H9 (cell line): ENCODE data around the gene COL9A2. TPM values are rescaled to one million over a fixed set of nuclear protein-coding genes. Genes with fewer than 3 reads are reported as not detected.

Source experiments
- DNase-seq: peaks from one replicate; pipeline ENCODE4 v3.0.0-alpha.2; 2017
- H2AFZ ChIP-seq: one replicate; pipeline ENCODE4 v1.6.1; 2013; ENCODE audit warnings: mild to moderate bottlenecking, low read length, control low read depth, moderate library complexity
- H2AK5ac ChIP-seq: 2 replicates; pipeline ENCODE4 v1.6.1; 2013; ENCODE audit warnings: low read length, control low read depth, mixed read lengths; ENCODE audit not compliant: insufficient read length
- H2BK120ac ChIP-seq: one replicate; pipeline ENCODE4 v1.6.1; 2013; ENCODE audit warnings: low read depth, mild to moderate bottlenecking, low read length, control low read depth, inconsistent platforms; ENCODE audit not compliant: poor library complexity, severe bottlenecking
- H2BK12ac ChIP-seq: 2 replicates; pipeline ENCODE4 v1.6.1; 2013; ENCODE audit warnings: low read length, control low read depth, mixed read lengths, low read depth; ENCODE audit not compliant: insufficient read length
- H2BK15ac ChIP-seq: 2 replicates; pipeline ENCODE4 v1.6.1; 2013; ENCODE audit warnings: low read depth, low read length, control low read depth
- H2BK20ac ChIP-seq: one replicate; pipeline ENCODE4 v1.6.1; 2013; ENCODE audit warnings: low read depth, mild to moderate bottlenecking, low read length, control low read depth, inconsistent platforms; ENCODE audit not compliant: poor library complexity, severe bottlenecking
- H2BK5ac ChIP-seq: 2 replicates; pipeline ENCODE4 v1.6.1; 2013; ENCODE audit warnings: low read length, control low read depth, mixed read lengths; ENCODE audit not compliant: insufficient read length
- H3K14ac ChIP-seq: 2 replicates; pipeline ENCODE4 v1.6.1; 2013; ENCODE audit warnings: low read length, control low read depth; ENCODE audit not compliant: insufficient read depth
- H3K18ac ChIP-seq: 2 replicates; pipeline ENCODE4 v1.6.1; 2013; ENCODE audit warnings: low read depth, mild to moderate bottlenecking, mixed read lengths, low read length, control low read depth; ENCODE audit not compliant: insufficient read length
- H3K23ac ChIP-seq: 2 replicates; pipeline ENCODE4 v1.6.1; 2013; ENCODE audit warnings: low read length, control low read depth, mixed read lengths, low read depth; ENCODE audit not compliant: insufficient read length
- H3K23me2 ChIP-seq: 2 replicates; pipeline ENCODE4 v1.6.1; 2013; ENCODE audit warnings: low read depth, mild to moderate bottlenecking, mixed read lengths, low read length, control low read depth; ENCODE audit not compliant: insufficient read length, poor library complexity, severe bottlenecking
- H3K27ac ChIP-seq: 2 replicates; pipeline ENCODE4 v1.5.1; 2013; ENCODE audit warnings: low read length, control low read depth, mixed read lengths, low read depth; ENCODE audit not compliant: insufficient read length
- H3K27me3 ChIP-seq: 2 replicates; pipeline ENCODE4 v1.6.1; 2013; ENCODE audit warnings: low read length, control low read depth, inconsistent platforms; ENCODE audit not compliant: insufficient read depth
- H3K4ac ChIP-seq: 2 replicates; pipeline ENCODE4 v1.6.1; 2013; ENCODE audit warnings: low read depth, mild to moderate bottlenecking, control low read depth, inconsistent platforms, low read length, moderate library complexity
- H3K4me1 ChIP-seq: 2 replicates; pipeline ENCODE4 v1.6.1; 2013; ENCODE audit warnings: low read length, control low read depth, inconsistent platforms; ENCODE audit not compliant: insufficient read depth
- H3K4me2 ChIP-seq: 2 replicates; pipeline ENCODE4 v1.6.1; 2013; ENCODE audit warnings: low read length, control low read depth, mixed read lengths; ENCODE audit not compliant: insufficient read length, insufficient read depth
- H3K56ac ChIP-seq: 2 replicates; pipeline ENCODE4 v1.6.1; 2013; ENCODE audit warnings: low read depth, mild to moderate bottlenecking, mixed read lengths, low read length, control low read depth; ENCODE audit not compliant: insufficient read length
- H3K79me1 ChIP-seq: 2 replicates; pipeline ENCODE4 v1.6.1; 2013; ENCODE audit warnings: low read depth, mild to moderate bottlenecking, moderate library complexity, low read length, control low read depth, inconsistent platforms; ENCODE audit not compliant: insufficient read depth, poor library complexity, severe bottlenecking
- H3K79me2 ChIP-seq: 2 replicates; pipeline ENCODE4 v1.6.1; 2013; ENCODE audit warnings: low read length, control low read depth, inconsistent platforms; ENCODE audit not compliant: insufficient read depth
- H3K9ac ChIP-seq: 2 replicates; pipeline ENCODE4 v1.6.1; 2013; ENCODE audit warnings: low read length, control low read depth, mixed read lengths; ENCODE audit not compliant: insufficient read length; ENCODE audit errors: extremely low read depth
- H3K9me3 ChIP-seq: one replicate; pipeline ENCODE4 v1.6.1; 2013; ENCODE audit warnings: low read depth, low read length, inconsistent platforms; ENCODE audit not compliant: control insufficient read depth
- H3T11ph ChIP-seq: one replicate; pipeline ENCODE4 v1.6.1; 2013; ENCODE audit warnings: mild to moderate bottlenecking, low read length, control low read depth, inconsistent platforms
- H4K20me1 ChIP-seq: one replicate; pipeline ENCODE4 v1.6.1; 2013; ENCODE audit not compliant: control insufficient read depth, insufficient read length, insufficient read depth
- H4K5ac ChIP-seq: 2 replicates; pipeline ENCODE4 v1.6.1; 2013; ENCODE audit warnings: low read depth, mild to moderate bottlenecking, mixed read lengths, low read length, control low read depth; ENCODE audit not compliant: insufficient read length
- H4K8ac ChIP-seq: replicated peaks from 2 replicates; pipeline ENCODE4 v1.6.1; 2013; ENCODE audit warnings: low read length, control low read depth, mixed read lengths, low read depth; ENCODE audit not compliant: insufficient read length
- H4K91ac ChIP-seq: 2 replicates; pipeline ENCODE4 v1.6.1; 2013; ENCODE audit warnings: low read depth, mild to moderate bottlenecking, moderate library complexity, mixed read lengths, low read length, control low read depth; ENCODE audit not compliant: insufficient read length
- H3K27ac Mint-ChIP-seq, 3 experiments: 2 replicates in 2 of 3; 3 replicates in 1 of 3; pipeline ENCODE4 v1.8.0; 2020 to 2021; ENCODE audit warnings: mixed read lengths in 3 of 3, mild to moderate bottlenecking in 1 of 3, moderate library complexity in 1 of 3
- H3K27me3 Mint-ChIP-seq: 2 replicates; pipeline ENCODE4 v1.8.0; 2021; ENCODE audit warnings: low read depth, mild to moderate bottlenecking, moderate library complexity, mixed read lengths
- H3K36me3 Mint-ChIP-seq, 3 experiments: 2 replicates in 2 of 3; 3 replicates in 1 of 3; pipeline ENCODE4 v1.8.0; 2020 to 2021; ENCODE audit warnings: low read depth in 3 of 3, mixed read lengths in 3 of 3; ENCODE audit not compliant: insufficient read depth in 1 of 3
- H3K4me1 Mint-ChIP-seq, 2 experiments: 2 replicates each; pipeline ENCODE4 v1.8.0; 2020; ENCODE audit warnings: mixed read lengths in 2 of 2
- H3K4me3 Mint-ChIP-seq, 2 experiments: 2 replicates in 1 of 2; 3 replicates in 1 of 2; pipeline ENCODE4 v1.8.0; 2020 to 2021; ENCODE audit warnings: mild to moderate bottlenecking in 2 of 2, mixed read lengths in 2 of 2, moderate library complexity in 1 of 2
- H3K9me3 Mint-ChIP-seq, 2 experiments: 2 replicates in 1 of 2; 3 replicates in 1 of 2; pipeline ENCODE4 v1.8.0; 2020; ENCODE audit warnings: mild to moderate bottlenecking in 2 of 2, mixed read lengths in 2 of 2, moderate library complexity in 1 of 2
- WGBS: extraction: QIAGEN DNeasy Blood & Tissue Kit; methylation state at CpG from one replicate; pipeline ENCODE4 v1.1.7; 2013; ENCODE audit warnings: missing lambda C conversion rate, low lambda C conversion rate, mixed read lengths; ENCODE audit not compliant: insufficient read length; ENCODE audit errors: extremely low coverage; 5-methylcytosine and 5-hydroxymethylcytosine counted together
- total RNA-seq: library from RNA; stranded (reverse); gene quantifications from 2 replicates; pipeline ENCODE4 v1.2.1, GENCODE V29; 2021
- TF ChIP-seq, protein P1 (sequence below): fragments of 200-600 bp; sonication (generic); conservative IDR thresholded peaks from 3 replicates; pipeline ENCODE4 v1.8.0; 2021; ENCODE audit warnings: antibody characterized with exemption, mild to moderate bottlenecking

Gene COL9A2
- total RNA-seq, 1 experiment from 2014 or later = 4.5 TPM

GRCh38 chr1:40352126-40352525 lies 35.0 kb upstream of the COL9A2 start:
- Histone ChIP-seq H3K27ac (no peak overlapping the region), H2BK120ac (no peak overlapping the region), H2BK15ac (no peak overlapping the region), H3K18ac (no peak overlapping the region), H2BK5ac (no peak overlapping the region), H2BK20ac (no peak overlapping the region), H3K79me2 (no peaks in the 10 kb centered on the region), H4K5ac (no peak overlapping the region), H3K27me3 (no peaks in the 10 kb centered on the region), H3K4me1 (no peaks in the 10 kb centered on the region), H3K14ac (no peak overlapping the region), H4K8ac (no peak overlapping the region), H4K91ac (no peak overlapping the region), H3K56ac (no peak overlapping the region), H3K4ac (no peak overlapping the region), H3K9me3 (no peaks in the 10 kb centered on the region), H3K23ac (no peak overlapping the region), H3K79me1 (no peaks in the 10 kb centered on the region), H3K23me2 (no peaks in the 10 kb centered on the region), H3K9ac (no peak overlapping the region), H4K20me1 (no peaks in the 10 kb centered on the region), H3T11ph (no peak overlapping the region), H2AK5ac (no peak overlapping the region), H3K4me2 (no peak overlapping the region), H2AFZ (no peak overlapping the region), H2BK12ac (no peak overlapping the region)
- no peaks in the 10 kb centered on the region for H3K36me3 Mint-ChIP-seq
- no CpG with 5 or more reads among the region's 3 CpGs for WGBS
- H3K9me3 Mint-ChIP-seq = peaks cover 4 to 5% of the 10 kb centered on the region in 2 experiments; a peak in 4 of 5 replicates
- H3K27ac Mint-ChIP-seq = no peak overlapping the region
- no peak overlapping the region for H3K4me3 Mint-ChIP-seq
- no peak for DNase-seq
- H3K27me3 Mint-ChIP-seq = peaks cover 3% of the 10 kb centered on the region; the same call in 1 of the 2 replicates
- TF ChIP-seq, protein P1, sequence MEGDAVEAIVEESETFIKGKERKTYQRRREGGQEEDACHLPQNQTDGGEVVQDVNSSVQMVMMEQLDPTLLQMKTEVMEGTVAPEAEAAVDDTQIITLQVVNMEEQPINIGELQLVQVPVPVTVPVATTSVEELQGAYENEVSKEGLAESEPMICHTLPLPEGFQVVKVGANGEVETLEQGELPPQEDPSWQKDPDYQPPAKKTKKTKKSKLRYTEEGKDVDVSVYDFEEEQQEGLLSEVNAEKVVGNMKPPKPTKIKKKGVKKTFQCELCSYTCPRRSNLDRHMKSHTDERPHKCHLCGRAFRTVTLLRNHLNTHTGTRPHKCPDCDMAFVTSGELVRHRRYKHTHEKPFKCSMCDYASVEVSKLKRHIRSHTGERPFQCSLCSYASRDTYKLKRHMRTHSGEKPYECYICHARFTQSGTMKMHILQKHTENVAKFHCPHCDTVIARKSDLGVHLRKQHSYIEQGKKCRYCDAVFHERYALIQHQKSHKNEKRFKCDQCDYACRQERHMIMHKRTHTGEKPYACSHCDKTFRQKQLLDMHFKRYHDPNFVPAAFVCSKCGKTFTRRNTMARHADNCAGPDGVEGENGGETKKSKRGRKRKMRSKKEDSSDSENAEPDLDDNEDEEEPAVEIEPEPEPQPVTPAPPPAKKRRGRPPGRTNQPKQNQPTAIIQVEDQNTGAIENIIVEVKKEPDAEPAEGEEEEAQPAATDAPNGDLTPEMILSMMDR = no peak
- no peaks in the 10 kb centered on the region for H3K4me1 Mint-ChIP-seq
